Cardiac septum (tissue), 1 donor: ENCODE results near the gene CARMIL1. TPM values are rescaled to one million over a fixed set of nuclear protein-coding genes. Genes with fewer than 3 reads are reported as not detected.
"Not testable (repeated sequence)": the region's sequence is repeated elsewhere in the genome, so short reads cannot be mapped to it uniquely, and the experiment has no call there.

Source experiments
- DNase-seq: peaks from one replicate; pipeline ENCODE4 v3.0.0-alpha.2; 2020; ENCODE audit warnings: low spot score
- intact Hi-C: fragments of 100-400 bp; cut with DNase I; formaldehyde crosslinking; loops from one replicate; pipeline ENCODE4 v1.14.0; 2022
- total RNA-seq: library from RNA; stranded (reverse); fragmentation: NEBNext Ultra II Directional; extraction: Animal tissue kit (Norgen Biotek cat#: 25700); gene quantifications from one replicate; pipeline ENCODE4 v1.2.1, GENCODE V29; 2021
- donor health status: DM: no; HTN: no; CAD: no.

CARMIL1 gene
- total RNA-seq, 1 donor from 2014 or later = 7.5 TPM

DNA sequence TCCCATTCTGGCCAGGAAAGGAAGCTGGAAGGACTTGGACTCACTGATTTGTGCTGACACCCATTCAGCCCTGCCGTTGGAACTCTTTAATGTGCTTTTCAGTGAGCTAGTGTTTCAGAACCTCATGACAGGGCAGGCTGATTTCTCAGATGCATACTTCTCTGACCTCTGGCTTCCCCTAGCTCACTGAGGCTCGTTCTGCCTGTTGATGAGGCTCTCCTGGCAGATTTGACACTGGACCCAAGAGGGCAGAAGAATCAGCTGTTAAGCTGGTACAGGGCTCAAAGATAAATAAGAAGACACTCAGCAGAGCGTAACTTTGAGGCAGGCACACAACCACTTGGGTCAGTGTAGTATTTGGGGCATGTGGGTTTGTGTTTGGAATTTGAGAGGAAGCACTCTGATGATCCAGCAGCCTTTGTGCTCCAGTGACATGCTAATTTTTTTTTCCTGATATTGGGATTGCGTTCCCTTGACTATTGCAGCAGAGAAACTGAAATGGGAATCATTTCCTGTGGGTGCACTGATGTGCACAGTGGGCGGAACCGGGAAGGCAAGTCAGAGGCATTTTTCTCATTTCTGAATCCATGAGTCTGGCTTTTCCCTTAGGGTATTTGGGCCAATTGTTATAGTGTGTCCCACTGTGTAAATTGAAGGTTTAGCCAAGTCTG is 80.2 kb downstream of the CARMIL1 start:
- intact Hi-C loops = no loop called here
- no peak for DNase-seq

DNA sequence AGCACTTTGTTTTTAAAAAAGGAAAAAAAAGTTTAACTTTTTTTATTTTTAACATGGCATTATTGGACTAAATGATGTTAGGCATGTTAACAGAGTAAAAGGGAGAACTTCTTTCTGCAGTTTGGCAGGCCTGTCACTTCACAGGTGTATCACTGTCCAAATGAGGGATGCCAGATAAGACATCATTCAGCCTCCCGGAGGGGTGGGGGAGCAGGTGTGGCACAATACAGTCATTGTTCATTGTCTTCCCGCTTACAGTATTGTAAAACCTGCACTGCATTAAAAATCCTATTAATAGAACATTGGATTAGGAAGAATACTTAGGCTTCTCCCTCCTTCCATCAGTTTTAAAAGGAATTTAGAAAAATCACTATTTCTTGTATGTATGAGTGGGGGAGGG is 80.7 kb downstream of the CARMIL1 start:
- DNase-seq = no peak
- intact Hi-C loops = no loop called here

DNA sequence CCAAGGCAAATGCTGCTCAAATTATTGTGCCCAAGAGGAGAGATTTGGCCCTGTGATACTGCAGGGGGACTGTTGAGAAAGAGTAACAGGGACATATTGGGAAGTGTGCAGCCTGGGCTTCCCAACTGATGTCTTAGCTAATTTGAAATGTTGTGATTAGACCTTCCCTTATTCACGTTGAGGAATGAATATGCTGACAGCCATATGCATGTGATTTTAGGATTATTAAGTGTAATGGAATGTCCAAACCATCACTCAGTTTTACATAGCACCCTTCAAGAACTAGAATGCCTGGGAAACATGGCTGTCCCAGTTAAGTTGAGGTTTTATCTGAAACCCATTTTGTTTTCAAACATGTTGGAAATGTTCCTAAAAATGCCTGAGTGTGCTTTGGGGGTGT is 81.4 kb downstream of the CARMIL1 start:
- DNase-seq = no peak
- intact Hi-C loops = no loop called here

DNA sequence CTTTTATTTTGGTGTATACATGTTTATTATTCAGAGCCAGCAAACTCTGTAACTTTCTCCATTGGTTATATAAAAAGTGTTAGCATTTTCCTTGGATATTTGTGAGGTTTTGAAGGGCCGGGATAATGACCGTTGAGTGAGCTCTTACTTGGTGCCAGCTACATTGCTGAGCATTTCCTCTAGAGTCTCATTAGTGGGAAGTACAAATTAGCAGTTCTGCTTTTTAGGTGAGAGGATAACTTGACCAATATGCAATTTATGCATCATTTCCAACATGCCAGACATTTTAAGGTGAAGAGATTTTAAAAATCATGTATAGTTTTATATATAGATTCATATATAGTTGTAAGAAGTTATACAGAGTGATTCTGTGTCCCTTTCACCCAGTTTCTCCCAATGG is 84.3 kb downstream of the CARMIL1 start:
- no peak for DNase-seq
- intact Hi-C loops = no loop called here

DNA sequence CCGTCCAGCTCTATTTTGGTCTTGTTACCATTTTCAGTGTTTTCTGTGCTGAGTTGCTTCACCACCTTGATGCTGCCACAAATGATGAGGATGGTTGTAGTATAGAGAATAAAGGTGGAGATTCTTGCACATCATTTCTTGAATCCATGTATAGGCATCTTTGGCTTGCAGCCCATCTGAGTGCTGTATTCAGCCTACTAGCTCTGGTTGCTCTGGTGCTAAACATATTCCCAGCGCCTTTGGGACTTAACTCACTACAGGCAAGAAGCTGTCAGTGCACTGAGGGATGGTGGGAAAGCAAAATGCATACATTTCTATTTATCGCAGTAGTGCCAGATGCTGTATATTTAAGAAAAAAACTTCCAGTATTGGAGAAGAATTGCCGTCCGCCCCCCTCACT is 86.0 kb downstream of the CARMIL1 start:
- no peak for DNase-seq
- intact Hi-C loops = no loop called here

DNA sequence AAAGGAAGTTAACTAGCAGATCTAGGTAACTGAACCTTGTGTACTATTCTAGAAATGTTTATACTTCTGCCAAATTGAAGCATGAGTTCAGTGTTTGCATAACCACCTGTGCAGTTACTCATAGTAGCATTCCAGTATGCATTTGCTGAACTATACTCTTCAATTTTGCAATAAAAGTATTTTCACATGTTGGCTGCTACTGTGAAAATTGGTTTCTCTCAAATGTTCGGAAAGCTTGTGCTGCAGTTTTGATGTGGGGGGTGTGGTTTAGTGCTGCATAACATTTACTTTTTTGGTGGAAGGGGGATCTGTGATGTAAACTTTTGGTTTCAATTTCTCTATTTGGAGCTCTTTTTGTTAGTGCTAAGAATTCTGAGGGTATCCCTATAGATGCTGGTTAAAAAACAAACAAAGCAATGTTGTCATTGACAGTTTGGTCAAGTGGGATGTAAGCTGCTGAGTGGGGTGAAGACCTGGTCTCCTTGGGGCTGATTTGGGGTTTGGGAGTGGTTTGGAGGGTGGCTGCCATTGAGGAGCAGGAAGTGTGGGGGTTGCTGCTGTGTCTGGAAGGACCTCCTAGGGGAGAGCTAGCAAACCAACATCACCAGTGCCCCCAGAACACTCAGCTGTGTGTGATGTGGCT is 87.8 kb downstream of the CARMIL1 start:
- intact Hi-C loops = no loop called here
- no peak for DNase-seq

DNA sequence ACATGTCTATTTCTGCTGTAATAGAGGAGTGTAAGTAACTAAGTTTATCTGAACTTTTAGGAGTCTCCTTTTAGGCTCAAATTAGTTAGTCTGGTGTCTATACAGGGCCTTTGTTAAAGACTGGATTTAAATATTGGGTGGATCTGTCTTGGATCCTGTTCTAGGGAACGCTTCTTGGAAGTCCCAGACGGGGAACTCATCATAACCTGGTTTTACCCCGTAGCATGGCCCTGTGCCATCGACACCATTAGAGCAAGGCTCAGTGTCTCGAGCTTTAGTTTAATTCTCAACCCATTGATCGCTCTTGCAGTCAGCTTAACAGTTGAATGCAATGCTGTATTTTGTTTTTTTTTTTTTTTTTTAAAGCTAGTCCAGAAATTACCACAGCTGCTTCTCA is 89.9 kb downstream of the CARMIL1 start:
- no peak for DNase-seq
- intact Hi-C loops = no loop called here

DNA sequence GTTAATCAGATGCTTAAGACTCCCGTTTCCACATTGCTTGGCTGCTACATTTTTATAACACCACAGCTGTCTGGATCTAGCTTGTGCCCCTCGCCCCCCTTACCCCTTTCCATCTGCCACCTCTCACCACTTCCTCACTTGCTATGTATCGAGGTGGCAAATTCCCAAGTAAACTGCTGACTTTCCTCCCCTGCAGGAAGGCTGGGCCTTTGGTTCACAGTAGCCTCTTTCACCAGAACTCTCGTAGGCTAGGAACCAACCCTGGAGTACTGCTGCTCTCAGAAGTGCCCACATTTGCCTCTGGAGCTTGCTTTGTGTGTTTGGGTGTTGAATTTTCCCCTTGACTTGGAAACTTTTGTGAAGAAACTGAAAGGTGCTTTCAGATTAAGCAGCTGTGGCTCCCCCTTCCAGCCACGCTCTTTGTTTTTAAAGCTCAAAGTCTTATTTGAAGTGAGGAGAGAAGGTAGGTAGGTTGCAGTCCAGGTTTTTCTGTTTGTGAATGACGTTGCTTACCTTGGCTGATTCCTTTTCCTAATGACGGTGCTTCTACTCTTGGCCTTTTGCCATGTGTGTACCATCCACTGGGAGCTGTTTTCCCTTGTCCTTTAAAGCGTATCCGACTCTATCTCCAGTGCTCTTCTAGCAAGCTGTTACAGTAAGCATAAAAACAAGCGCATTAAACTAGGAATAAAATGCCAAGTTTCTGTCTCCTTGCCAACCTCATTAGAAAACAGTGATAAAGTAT is 90.4 kb downstream of the CARMIL1 start:
- intact Hi-C loops = no loop called here
- DNase-seq = no peak

DNA sequence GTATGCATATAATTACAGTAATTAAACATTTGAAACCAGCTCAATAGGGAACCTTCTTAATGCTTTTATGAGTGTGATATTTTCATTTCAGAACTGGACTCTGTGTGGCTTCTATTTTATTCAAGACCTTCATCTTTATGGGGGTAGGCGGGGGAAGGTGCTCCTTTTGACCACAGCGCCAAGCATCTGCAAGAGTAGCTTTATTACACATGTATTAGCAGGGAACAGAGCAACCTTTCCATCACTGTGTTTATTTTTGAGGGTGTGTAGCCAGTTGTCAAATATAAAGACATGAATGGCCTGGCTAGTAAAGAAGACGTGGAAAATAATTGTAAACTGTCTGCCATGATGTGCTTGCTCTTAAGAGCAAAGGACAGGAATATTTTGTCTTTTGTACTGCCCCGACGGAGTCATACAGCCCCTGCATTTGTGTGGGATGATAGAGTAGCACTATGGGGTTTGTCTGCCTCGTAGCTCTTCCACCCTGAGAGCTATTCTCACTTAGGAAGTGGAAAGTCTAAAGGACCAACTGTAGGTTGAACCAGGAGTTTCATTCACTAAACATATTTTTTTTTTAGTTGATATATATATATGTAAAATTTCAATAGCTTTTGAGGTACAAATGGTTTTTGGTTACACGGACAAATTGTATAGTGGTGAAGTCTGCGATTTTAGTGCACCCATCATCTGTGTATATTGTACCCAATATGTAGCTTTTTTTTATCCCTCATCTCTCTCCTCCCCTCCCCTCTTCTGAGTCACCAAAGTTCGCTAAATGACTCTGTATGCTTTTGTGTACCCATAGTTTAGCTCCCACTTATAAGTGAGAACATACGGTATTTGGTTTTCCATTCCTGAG is 91.2 kb downstream of the CARMIL1 start:
- no peak for DNase-seq
- intact Hi-C loops = no loop called here

DNA sequence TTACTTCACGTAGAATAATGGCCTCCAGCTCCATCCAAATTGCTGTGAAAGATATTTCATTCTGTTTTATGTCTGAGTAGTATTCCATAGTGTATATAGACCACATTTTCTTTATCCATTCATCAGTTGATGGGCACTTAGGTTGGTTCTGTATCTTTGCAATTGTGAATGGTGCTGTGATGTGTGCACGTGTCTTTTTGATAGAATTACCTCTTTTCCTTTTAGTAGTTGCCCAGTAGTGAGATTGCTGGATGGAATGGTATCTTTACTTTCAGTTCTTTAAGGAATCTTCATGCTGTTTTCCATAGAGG is 91.8 kb downstream of the CARMIL1 start:
- intact Hi-C loops = no loop called here
- no peak for DNase-seq

DNA sequence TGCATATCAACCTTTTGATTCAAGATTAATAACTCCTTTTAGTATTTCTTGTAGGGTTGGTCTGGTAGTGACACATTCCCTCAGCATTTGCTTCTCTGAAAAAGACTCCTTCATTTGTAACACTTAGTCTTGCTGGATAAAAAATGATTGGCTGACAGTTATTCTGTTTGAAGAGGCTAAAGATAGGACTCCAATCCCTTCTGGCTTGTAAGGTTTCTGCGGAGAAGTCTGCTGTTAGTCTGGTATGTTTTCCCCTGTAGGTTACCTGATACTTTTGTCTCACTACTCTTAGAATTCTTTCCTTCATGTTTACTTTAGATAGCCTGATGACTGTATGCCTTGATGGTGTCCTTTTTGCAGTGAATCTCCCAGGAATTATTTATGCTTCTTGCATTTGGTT is 96.0 kb downstream of the CARMIL1 start:
- intact Hi-C loops = no loop called here
- DNase-seq = no peak

DNA sequence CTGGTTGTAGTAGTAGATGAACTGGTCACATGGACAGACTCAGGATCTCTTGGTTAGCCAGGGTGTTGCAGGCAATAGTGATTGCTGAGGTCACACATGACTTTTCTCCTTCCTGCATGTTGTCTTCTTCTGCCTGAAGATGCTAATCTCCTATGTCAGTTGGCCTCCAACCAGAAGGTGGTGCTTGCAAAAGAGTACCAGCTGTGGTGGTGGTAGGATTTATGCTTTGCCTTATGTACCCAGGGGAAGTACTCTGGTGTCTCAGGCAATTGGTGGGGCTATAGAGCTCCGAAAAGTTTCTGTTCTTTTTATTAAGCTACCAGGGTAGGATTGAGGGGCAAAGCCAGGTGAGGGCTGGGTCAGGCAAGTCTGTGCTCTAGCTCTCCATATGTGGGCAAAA is 98.5 kb downstream of the CARMIL1 start:
- DNase-seq = no peak
- intact Hi-C loops = no loop called here

DNA sequence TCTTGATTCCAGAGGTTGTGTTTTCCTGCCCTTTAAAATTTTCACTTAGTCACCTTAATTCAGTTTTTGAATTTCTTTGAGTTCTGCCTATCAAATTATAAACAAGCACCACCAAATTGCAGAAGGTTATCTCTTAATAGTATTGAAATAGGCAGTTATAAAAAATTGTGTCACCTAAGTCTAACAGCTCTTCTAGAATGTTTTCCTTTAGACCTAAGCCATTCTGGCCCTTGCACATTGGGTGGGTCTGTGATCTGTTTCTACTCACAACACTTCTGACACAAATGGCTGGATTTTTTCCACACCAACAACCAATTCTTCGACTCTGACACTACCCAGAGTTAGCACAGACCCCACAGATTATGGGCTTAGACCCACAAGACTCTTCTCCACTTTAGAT is 101.9 kb downstream of the CARMIL1 start:
- no peak for DNase-seq
- intact Hi-C loops = no loop called here

DNA sequence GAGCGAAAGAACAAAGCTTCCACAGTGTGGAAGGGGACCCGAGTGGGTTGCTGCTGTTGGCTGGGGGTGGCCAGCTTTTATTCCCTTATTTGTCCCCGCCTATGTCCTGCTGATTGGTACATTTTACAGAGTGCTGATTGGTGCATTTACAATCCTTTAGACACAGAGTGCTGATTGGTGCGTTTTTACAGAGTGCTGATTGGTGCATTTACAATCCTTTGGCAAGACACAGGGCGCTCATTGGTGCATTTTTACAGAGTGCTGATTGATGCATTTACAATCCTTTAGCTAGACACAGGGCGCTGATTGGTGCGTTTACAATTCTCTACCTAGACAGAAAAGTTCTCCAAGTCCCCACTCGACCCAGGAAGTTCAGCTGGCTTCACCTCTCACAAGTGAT is 103.3 kb downstream of the CARMIL1 start:
- intact Hi-C loops, DNase-seq: not testable (repeated sequence)

DNA sequence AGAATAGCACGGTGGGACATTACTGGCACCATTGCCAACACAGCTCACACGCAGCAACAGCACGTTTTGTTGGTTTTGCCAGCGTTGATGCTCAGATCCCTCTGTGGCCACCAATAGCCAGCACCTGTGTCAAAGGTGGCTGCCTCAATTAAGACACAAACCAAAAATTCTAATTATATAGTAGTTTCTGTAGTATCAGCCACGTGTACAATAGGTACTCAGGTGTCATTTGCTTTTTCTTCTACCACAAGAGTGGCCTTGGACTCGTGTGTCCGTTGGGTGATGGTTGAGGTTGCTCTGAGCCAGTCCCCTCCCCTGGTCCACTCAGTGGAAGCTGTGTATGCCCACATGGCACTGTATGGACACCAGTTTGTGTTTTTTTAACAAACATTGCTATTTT is 105.1 kb downstream of the CARMIL1 start:
- DNase-seq = no peak
- intact Hi-C loops = no loop called here

DNA sequence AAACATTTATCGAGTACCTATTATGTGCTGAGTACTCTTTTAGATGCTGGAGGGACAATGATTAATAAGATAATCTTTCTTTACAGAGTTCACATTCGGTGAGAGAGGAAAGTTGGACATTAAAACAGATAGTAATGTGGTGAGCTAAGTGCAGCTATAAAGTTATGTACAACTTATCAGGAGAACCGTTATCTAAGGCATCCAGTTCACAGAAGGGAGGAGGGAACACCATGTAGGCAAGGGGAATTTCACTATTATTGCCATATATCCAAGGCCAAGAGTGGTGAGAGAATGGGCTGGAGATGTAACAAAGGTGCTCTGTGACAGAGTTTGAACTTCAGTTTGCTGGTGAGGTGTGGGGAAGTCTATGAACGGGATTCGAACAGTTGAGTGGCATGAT is 105.8 kb downstream of the CARMIL1 start:
- intact Hi-C loops = loop anchor here (5.0 kb wide), 1 partner anchor 102 kb away; no protein-coding TSS in a partner anchor
- DNase-seq = no peak

DNA sequence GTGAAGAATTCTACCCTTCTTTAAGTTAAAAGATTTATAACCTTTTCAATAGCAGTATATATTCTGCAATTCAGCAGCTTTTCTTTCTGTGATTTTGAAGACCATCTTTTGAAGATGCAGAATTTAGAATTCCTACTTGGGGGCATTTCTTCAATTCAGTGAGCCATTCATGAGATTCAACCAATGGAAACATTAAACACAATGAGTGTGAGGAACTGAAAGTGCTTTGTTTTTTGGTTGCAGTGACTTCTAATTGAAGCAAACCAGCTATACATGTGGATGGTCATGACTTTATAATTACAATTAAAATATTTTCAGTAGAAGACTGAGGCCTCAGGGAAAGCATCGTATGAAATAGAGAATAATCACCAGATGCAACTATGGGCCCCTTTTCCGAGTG is 108.3 kb downstream of the CARMIL1 start:
- intact Hi-C loops = loop anchor here (5.0 kb wide), 1 partner anchor 100 kb away; no protein-coding TSS in a partner anchor
- no peak for DNase-seq

DNA sequence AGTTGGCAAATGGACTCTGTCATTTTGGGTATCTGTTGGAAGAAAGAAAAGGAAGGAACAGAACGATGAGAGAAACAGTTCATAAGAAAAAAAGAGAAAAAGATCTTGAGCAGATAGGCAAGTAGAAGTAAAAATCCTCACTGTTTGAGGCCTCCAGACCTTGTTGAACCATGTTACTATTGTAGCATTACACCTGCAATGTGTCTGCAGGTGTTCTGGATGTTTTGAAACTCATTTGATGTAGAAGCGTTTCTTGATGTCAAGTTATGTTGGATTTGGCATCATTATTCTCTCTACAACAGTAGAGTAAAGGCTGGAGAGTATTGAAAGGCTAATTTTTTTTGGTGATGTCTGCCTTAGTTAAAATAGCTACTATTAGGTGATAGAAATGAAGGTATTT is 108.7 kb downstream of the CARMIL1 start:
- no peak for DNase-seq
- intact Hi-C loops = loop anchor here (5.0 kb wide), 1 partner anchor 99 kb away; no protein-coding TSS in a partner anchor

DNA sequence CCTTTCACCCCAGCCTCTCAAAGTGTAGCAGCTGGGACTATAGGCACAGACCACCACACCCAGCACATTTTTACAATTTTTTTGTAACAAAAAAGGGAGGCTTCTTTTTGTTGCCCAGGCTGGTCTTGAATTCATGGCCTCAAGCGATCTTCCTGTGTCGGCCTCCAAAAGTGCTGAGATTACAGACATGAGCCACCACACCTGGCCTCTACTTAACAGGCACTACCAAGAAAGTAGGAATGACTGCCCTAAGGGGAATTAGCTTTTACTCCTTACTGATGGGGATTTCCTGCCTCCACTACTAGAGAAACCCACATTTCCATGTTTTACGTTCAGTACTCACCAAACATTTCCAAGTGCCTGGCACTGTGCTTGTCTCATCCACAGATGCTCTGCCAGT is 109.6 kb downstream of the CARMIL1 start:
- DNase-seq = no peak
- intact Hi-C loops = loop anchor here (5.0 kb wide), 1 partner anchor 99 kb away; no protein-coding TSS in a partner anchor

DNA sequence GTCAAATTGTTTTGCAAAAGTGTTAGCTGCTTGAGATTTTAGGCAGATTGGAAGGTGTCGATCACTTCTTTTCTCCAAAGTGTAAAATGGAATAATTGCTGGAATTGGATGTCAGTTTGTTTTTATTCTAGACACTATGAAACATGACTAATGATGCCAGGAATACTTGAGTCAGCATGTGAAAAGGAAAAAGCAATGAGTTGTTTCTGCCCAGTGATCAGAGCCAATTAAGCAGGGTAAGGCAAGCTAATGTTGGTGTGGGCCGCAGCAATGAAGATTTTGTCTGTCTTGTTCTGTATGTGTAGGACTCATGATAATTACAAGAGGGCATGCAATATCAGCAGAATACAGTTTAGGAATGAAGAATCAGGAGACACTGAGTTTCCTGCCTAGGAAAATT is 110.3 kb downstream of the CARMIL1 start:
- no peak for DNase-seq
- intact Hi-C loops = loop anchor here (5.0 kb wide), 1 partner anchor 98 kb away; no protein-coding TSS in a partner anchor
